OCI-LY3 (cell line): ENCODE measurements around the gene PHACTR2.

ENCODE experiments used
- EZH2phosphoT487 ChIP-seq: fragments of 200-600 bp; shearing (Covaris generic); IDR thresholded peaks from 2 replicates; pipeline ENCODE4 v1.6.1; 2018; ENCODE audit warnings: antibody characterized with exemption, mixed run types, low read depth
- TF ChIP-seq, protein P1 (sequence below): fragments of 200-600, 300-600 bp; sonication (generic); IDR thresholded peaks from 2 replicates; pipeline ENCODE4 v1.5.1; 2014; ENCODE audit warnings: antibody characterized with exemption, low read length, low read depth

DNA sequence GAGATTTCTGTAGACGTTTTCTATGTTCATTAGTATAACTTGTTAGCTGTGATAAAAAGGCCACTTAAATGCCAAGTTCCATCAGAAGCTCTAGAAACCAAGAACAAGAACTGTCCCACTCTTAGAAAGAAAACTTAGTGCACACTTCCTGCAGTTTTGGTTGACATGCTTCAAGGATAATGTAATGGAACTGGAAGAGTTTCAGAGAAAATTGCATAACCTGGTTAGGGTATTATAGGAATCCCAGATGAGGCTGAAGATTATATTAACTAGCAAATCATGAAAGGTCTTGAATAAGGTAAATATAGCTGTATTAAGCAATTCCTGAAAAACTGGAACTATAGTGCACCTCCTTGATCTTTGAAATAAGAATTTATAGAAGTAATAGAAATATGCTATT is 1.8 kb upstream of the PHACTR2 start:
- TF ChIP-seq, protein P1, sequence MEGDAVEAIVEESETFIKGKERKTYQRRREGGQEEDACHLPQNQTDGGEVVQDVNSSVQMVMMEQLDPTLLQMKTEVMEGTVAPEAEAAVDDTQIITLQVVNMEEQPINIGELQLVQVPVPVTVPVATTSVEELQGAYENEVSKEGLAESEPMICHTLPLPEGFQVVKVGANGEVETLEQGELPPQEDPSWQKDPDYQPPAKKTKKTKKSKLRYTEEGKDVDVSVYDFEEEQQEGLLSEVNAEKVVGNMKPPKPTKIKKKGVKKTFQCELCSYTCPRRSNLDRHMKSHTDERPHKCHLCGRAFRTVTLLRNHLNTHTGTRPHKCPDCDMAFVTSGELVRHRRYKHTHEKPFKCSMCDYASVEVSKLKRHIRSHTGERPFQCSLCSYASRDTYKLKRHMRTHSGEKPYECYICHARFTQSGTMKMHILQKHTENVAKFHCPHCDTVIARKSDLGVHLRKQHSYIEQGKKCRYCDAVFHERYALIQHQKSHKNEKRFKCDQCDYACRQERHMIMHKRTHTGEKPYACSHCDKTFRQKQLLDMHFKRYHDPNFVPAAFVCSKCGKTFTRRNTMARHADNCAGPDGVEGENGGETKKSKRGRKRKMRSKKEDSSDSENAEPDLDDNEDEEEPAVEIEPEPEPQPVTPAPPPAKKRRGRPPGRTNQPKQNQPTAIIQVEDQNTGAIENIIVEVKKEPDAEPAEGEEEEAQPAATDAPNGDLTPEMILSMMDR, result no peak
- TF ChIP-seq EZH2phosphoT487, result no peak
